Thyroid gland (tissue), 4 donors: Measurements from ENCODE around the gene OR10C1.

Experiments used
- POLR2A ChIP-seq, 2 donors: fragments of 450-650 bp; IDR thresholded peaks; one replicate each; pipeline ENCODE4 v1.6.1; 2017; ENCODE audit warnings: antibody characterized with exemption in 2 of 2, mild to moderate bottlenecking in 2 of 2, moderate library complexity in 1 of 2
- TF ChIP-seq, protein P1 (sequence below), 6 experiments: fragments of 200-600 bp in 3 of 6; fragments of 450-650 bp in 3 of 6; sonication (generic) in 3 of 6; IDR thresholded peaks; one replicate each; pipeline ENCODE4 v1.5.1; 2016 to 2019; ENCODE audit warnings: antibody characterized with exemption in 6 of 6, mild to moderate bottlenecking in 2 of 6, inconsistent platforms in 1 of 6, moderate library complexity in 1 of 6

DNA sequence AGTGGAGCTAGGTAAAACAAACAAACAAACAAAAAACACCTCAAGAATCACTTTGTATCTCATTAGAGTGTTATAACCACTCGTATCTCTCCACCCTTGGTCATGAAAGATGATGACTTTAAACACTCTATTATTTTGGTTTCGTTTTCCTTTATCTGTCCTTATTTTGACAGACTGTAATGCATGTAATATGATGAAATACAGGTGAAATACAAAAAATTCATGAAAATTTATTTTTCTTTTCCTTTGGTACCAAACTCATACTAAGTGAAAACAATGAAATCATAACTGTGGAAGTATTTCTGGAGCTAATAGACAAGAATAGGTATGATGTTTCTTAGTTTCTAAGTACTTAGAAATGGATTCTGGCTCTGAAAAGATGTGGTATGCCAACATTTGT lies 39.6 kb upstream of the OR10C1 start:
- TF ChIP-seq, protein P1, sequence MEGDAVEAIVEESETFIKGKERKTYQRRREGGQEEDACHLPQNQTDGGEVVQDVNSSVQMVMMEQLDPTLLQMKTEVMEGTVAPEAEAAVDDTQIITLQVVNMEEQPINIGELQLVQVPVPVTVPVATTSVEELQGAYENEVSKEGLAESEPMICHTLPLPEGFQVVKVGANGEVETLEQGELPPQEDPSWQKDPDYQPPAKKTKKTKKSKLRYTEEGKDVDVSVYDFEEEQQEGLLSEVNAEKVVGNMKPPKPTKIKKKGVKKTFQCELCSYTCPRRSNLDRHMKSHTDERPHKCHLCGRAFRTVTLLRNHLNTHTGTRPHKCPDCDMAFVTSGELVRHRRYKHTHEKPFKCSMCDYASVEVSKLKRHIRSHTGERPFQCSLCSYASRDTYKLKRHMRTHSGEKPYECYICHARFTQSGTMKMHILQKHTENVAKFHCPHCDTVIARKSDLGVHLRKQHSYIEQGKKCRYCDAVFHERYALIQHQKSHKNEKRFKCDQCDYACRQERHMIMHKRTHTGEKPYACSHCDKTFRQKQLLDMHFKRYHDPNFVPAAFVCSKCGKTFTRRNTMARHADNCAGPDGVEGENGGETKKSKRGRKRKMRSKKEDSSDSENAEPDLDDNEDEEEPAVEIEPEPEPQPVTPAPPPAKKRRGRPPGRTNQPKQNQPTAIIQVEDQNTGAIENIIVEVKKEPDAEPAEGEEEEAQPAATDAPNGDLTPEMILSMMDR (IDR thresholded peaks at IDR 0.05): no peak
- TF ChIP-seq POLR2A (IDR thresholded peaks at IDR 0.05): no peak
